ENCODE results near the gene LIPK.
"Not testable (repeated sequence)": the region's sequence is repeated elsewhere in the genome, so short reads cannot be mapped to it uniquely, and the experiment has no call there.

LIPK gene

GRCh38 chr10:88661018-88661417, 45.0 kb upstream of the LIPK start:
- H2AK5ac ChIP-seq (ENCODE audit: low read depth, low read length): no peak overlapping the region
- H3K79me1 ChIP-seq (ENCODE audit: low read depth, low read length): no peaks in the 10 kb centered on the region
- no peak overlapping the region for H3K9ac ChIP-seq (ENCODE audit: low read depth, low read length, poor library complexity)
- H3K27ac ChIP-seq (replicated peaks; ENCODE audit: low read length): no peak overlapping the region
- H3K4me1 ChIP-seq (ENCODE audit: control insufficient read depth in 2 of 2, insufficient read depth in 1 of 2, low read depth in 1 of 2, low read length in 2 of 2): no peaks in the 10 kb centered on the region
- H3K23ac ChIP-seq (ENCODE audit: low read depth, low read length, poor library complexity): no peak overlapping the region
- H3K4me3 ChIP-seq (ENCODE audit: low read length in 2 of 2): no peak overlapping the region
- H2BK120ac ChIP-seq (ENCODE audit: low read depth, low read length): no peak overlapping the region
- no peak overlapping the region for H4K8ac ChIP-seq (ENCODE audit: low read depth, low read length)
- no peaks in the 10 kb centered on the region for H3K27me3 ChIP-seq (ENCODE audit: control insufficient read depth in 3 of 3, insufficient read depth in 3 of 3, low read depth in 1 of 3, low read length in 3 of 3)
- no peak overlapping the region for H2BK15ac ChIP-seq (ENCODE audit: low read length)
- no peak overlapping the region for H3K4me2 ChIP-seq (ENCODE audit: insufficient read depth, low read length, poor library complexity, severe bottlenecking)
- no peak overlapping the region for H2BK12ac ChIP-seq (ENCODE audit: low read length)
- H3K36me3 ChIP-seq (replicated peaks in 1 of 2; ENCODE audit: control insufficient read depth in 2 of 2, insufficient read depth in 2 of 2, low read length in 2 of 2): no peaks in the 10 kb centered on the region
- no peak overlapping the region for H3K18ac ChIP-seq (ENCODE audit: low read length)
- no peak overlapping the region for H2AFZ ChIP-seq (ENCODE audit: low read length)
- H3K14ac ChIP-seq (ENCODE audit: low read length): no peak overlapping the region
- H3K4ac ChIP-seq (ENCODE audit: low read length): no peak overlapping the region
- no peaks in the 10 kb centered on the region for H3K9me3 ChIP-seq (replicated peaks in 1 of 2; ENCODE audit: control insufficient read depth in 2 of 2, insufficient read depth in 1 of 2, low read depth in 1 of 2, low read length in 2 of 2)
- H2BK5ac ChIP-seq (ENCODE audit: low read length): no peak overlapping the region
- DNase-seq (ENCODE audit: low spot score): no peak
- no peak overlapping the region for H4K91ac ChIP-seq (ENCODE audit: low read depth, low read length, poor library complexity)

GRCh38 chr10:88661577-88661976, 44.5 kb upstream of the LIPK start:
- Histone ChIP-seq H2BK120ac (ENCODE audit: low read depth, low read length) (no peak overlapping the region), H3K4me2 (ENCODE audit: insufficient read depth, low read length, poor library complexity, severe bottlenecking) (no peak overlapping the region), H3K14ac (ENCODE audit: low read length) (no peak overlapping the region), H3K9ac (ENCODE audit: low read depth, low read length, poor library complexity) (no peak overlapping the region), H2AFZ (ENCODE audit: low read length) (no peak overlapping the region), H4K91ac (ENCODE audit: low read depth, low read length, poor library complexity) (no peak overlapping the region), H2BK5ac (ENCODE audit: low read length) (no peak overlapping the region), H3K4me3 (ENCODE audit: low read length in 2 of 2) (no peak overlapping the region), H3K9me3 (replicated peaks in 1 of 2; ENCODE audit: control insufficient read depth in 2 of 2, insufficient read depth in 1 of 2, low read depth in 1 of 2, low read length in 2 of 2) (no peaks in the 10 kb centered on the region), H3K4ac (ENCODE audit: low read length) (no peak overlapping the region), H2AK5ac (ENCODE audit: low read depth, low read length) (no peak overlapping the region), H2BK12ac (ENCODE audit: low read length) (no peak overlapping the region), H4K8ac (ENCODE audit: low read depth, low read length) (no peak overlapping the region), H3K27ac (replicated peaks; ENCODE audit: low read length) (no peak overlapping the region), H3K79me1 (ENCODE audit: low read depth, low read length) (no peaks in the 10 kb centered on the region), H3K27me3 (ENCODE audit: control insufficient read depth in 3 of 3, insufficient read depth in 3 of 3, low read depth in 1 of 3, low read length in 3 of 3) (no peaks in the 10 kb centered on the region), H3K36me3 (replicated peaks in 1 of 2; ENCODE audit: control insufficient read depth in 2 of 2, insufficient read depth in 2 of 2, low read length in 2 of 2) (no peaks in the 10 kb centered on the region), H2BK15ac (ENCODE audit: low read length) (no peak overlapping the region), H3K18ac (ENCODE audit: low read length) (no peak overlapping the region), H3K4me1 (ENCODE audit: control insufficient read depth in 2 of 2, insufficient read depth in 1 of 2, low read depth in 1 of 2, low read length in 2 of 2) (no peaks in the 10 kb centered on the region), H3K23ac (ENCODE audit: low read depth, low read length, poor library complexity) (no peak overlapping the region)
- no peak for DNase-seq (ENCODE audit: low spot score)

- H3K4ac ChIP-seq (ENCODE audit: low read length); H3K4me2 ChIP-seq (ENCODE audit: insufficient read depth, low read length, poor library complexity, severe bottlenecking); H3K18ac ChIP-seq (ENCODE audit: low read length); H2AK5ac ChIP-seq (ENCODE audit: low read depth, low read length); H2BK12ac ChIP-seq (ENCODE audit: low read length); H3K36me3 ChIP-seq (replicated peaks in 1 of 2; ENCODE audit: control insufficient read depth in 2 of 2, insufficient read depth in 2 of 2, low read length in 2 of 2); H2AFZ ChIP-seq (ENCODE audit: low read length); H3K4me1 ChIP-seq (ENCODE audit: control insufficient read depth in 2 of 2, insufficient read depth in 1 of 2, low read depth in 1 of 2, low read length in 2 of 2); H2BK5ac ChIP-seq (ENCODE audit: low read length); H3K27ac ChIP-seq (replicated peaks; ENCODE audit: low read length); DNase-seq (ENCODE audit: low spot score); H3K14ac ChIP-seq (ENCODE audit: low read length); H3K27me3 ChIP-seq (ENCODE audit: control insufficient read depth in 3 of 3, insufficient read depth in 3 of 3, low read depth in 1 of 3, low read length in 3 of 3); H3K79me1 ChIP-seq (ENCODE audit: low read depth, low read length); H3K9me3 ChIP-seq (replicated peaks in 1 of 2; ENCODE audit: control insufficient read depth in 2 of 2, insufficient read depth in 1 of 2, low read depth in 1 of 2, low read length in 2 of 2); H3K23ac ChIP-seq (ENCODE audit: low read depth, low read length, poor library complexity); H4K8ac ChIP-seq (ENCODE audit: low read depth, low read length); H3K9ac ChIP-seq (ENCODE audit: low read depth, low read length, poor library complexity); H3K4me3 ChIP-seq (ENCODE audit: low read length in 2 of 2); H2BK120ac ChIP-seq (ENCODE audit: low read depth, low read length); H4K91ac ChIP-seq (ENCODE audit: low read depth, low read length, poor library complexity); H2BK15ac ChIP-seq (ENCODE audit: low read length): not testable (repeated sequence)
- WGBS, 2 donors (ENCODE audit: extremely low coverage in 2 of 2, insufficient read length in 2 of 2, insufficient replicate concordance in 1 of 2): no CpG with 5 or more reads among the region's 2 CpGs
Observed at GRCh38 chr10:88663153-88663552, 42.9 kb upstream of the LIPK start.

- H3K23ac ChIP-seq (ENCODE audit: low read depth, low read length, poor library complexity): no peak within 1 kb of the TSS
- H2BK15ac ChIP-seq (ENCODE audit: low read length): no peak within 1 kb of the TSS
- WGBS, 2 donors (ENCODE audit: extremely low coverage in 2 of 2, insufficient read length in 2 of 2, insufficient replicate concordance in 1 of 2): no CpG with 5 or more reads among the region's 1 CpG
- H3K9ac ChIP-seq (ENCODE audit: low read depth, low read length, poor library complexity): no peak within 1 kb of the TSS
- H4K91ac ChIP-seq (ENCODE audit: low read depth, low read length, poor library complexity): no peak within 1 kb of the TSS
- H3K27ac ChIP-seq (replicated peaks; ENCODE audit: low read length): no peak within 1 kb of the TSS
- no peak within 1 kb of the TSS for H2AK5ac ChIP-seq (ENCODE audit: low read depth, low read length)
- H2BK5ac ChIP-seq (ENCODE audit: low read length): no peak within 1 kb of the TSS
- H3K27me3 ChIP-seq (ENCODE audit: control insufficient read depth in 3 of 3, insufficient read depth in 3 of 3, low read depth in 1 of 3, low read length in 3 of 3): no peaks in the 10 kb centered on the region
- H2BK120ac ChIP-seq (ENCODE audit: low read depth, low read length): no peak within 1 kb of the TSS
- H3K4me2 ChIP-seq (ENCODE audit: insufficient read depth, low read length, poor library complexity, severe bottlenecking): no peak within 1 kb of the TSS
- H3K4ac ChIP-seq (ENCODE audit: low read length): no peak within 1 kb of the TSS
- H3K4me3 ChIP-seq (ENCODE audit: low read length in 2 of 2): no peak within 1 kb of the TSS
- no peak within 1 kb of the TSS for H2BK12ac ChIP-seq (ENCODE audit: low read length)
- H4K8ac ChIP-seq (ENCODE audit: low read depth, low read length): no peak within 1 kb of the TSS
- H2AFZ ChIP-seq (ENCODE audit: low read length): no peak within 1 kb of the TSS
- H3K79me1 ChIP-seq (ENCODE audit: low read depth, low read length): no peaks in the 10 kb centered on the region
- H3K18ac ChIP-seq (ENCODE audit: low read length): no peak within 1 kb of the TSS
- H3K14ac ChIP-seq (ENCODE audit: low read length): no peak within 1 kb of the TSS
- H3K4me1 ChIP-seq (ENCODE audit: control insufficient read depth in 2 of 2, insufficient read depth in 1 of 2, low read depth in 1 of 2, low read length in 2 of 2): no peaks in the 10 kb centered on the region
- no peaks in the 10 kb centered on the region for H3K36me3 ChIP-seq (replicated peaks in 1 of 2; ENCODE audit: control insufficient read depth in 2 of 2, insufficient read depth in 2 of 2, low read length in 2 of 2)
- no peak for DNase-seq (ENCODE audit: low spot score)
- H3K9me3 ChIP-seq (replicated peaks in 1 of 2; ENCODE audit: control insufficient read depth in 2 of 2, insufficient read depth in 1 of 2, low read depth in 1 of 2, low read length in 2 of 2): no peaks in the 10 kb centered on the region
Observed at GRCh38 chr10:88664142-88664541, 41.9 kb upstream of the LIPK start, which contains the start of gene LIPF. TSS of gene LIPF (plus strand) at chr10:88664442. CDS start at chr10:88667298, 2,856 bp downstream.
